Spinal cord (tissue), 10 donors: ENCODE results near the gene TMEM219. TPM values are rescaled to one million over a fixed set of nuclear protein-coding genes. Genes with fewer than 3 reads are reported as not detected.

Experiments
- DNase-seq, 6 donors: peaks; one replicate each; pipeline versions ENCODE4 v3.0.0 to v3.0.0-alpha.2; 2013 to 2015; ENCODE audit warnings: low spot score in 6 of 6, low read depth in 4 of 6
- H3K27ac ChIP-seq: one replicate; pipeline ENCODE4 v1.5.1; 2013; ENCODE audit warnings: low read depth, low read length, control low read depth
- H3K27me3 ChIP-seq: one replicate; pipeline ENCODE4 v1.6.1; 2013; ENCODE audit warnings: low read length; ENCODE audit not compliant: control insufficient read depth, insufficient read depth
- H3K36me3 ChIP-seq: one replicate; pipeline ENCODE4 v1.6.1; 2013; ENCODE audit warnings: low read length; ENCODE audit not compliant: control insufficient read depth, insufficient read depth
- H3K4me1 ChIP-seq: one replicate; pipeline ENCODE4 v1.6.1; 2013; ENCODE audit warnings: low read length; ENCODE audit not compliant: control insufficient read depth, insufficient read depth
- H3K4me3 ChIP-seq: one replicate; pipeline ENCODE4 v1.5.1; 2013; ENCODE audit warnings: low read depth, low read length, control low read depth
- H3K9me3 ChIP-seq: one replicate; pipeline ENCODE4 v1.6.1; 2013; ENCODE audit warnings: low read length; ENCODE audit not compliant: control insufficient read depth, insufficient read depth
- WGBS: methylation state at CpG from one replicate; pipeline ENCODE4 v1.1.5; 2013; ENCODE audit warnings: missing lambda C conversion rate; ENCODE audit not compliant: insufficient coverage; 5-methylcytosine and 5-hydroxymethylcytosine counted together
- polyA plus RNA-seq, 2 donors: library from polyadenylated mRNA; unstranded; fragments of 120-200 nt; gene quantifications; one replicate each; pipeline ENCODE4 v1.2.1, GENCODE V29; 2013; ENCODE audit not compliant: insufficient read length in 2 of 2
- total RNA-seq, 2 donors: library from RNA; depleted of rRNA in 1 of 2; stranded (reverse); fragments of 120-200 nt in 1 of 2; fragments of >200 nt in 1 of 2; gene quantifications; one replicate each; pipeline versions ENCODE4 v1.2.3 to v1.2.4, GENCODE V29; 2013 to 2014
- donor health status: healthy.

The TMEM219 gene
- total and polyA plus RNA-seq, 4 donors: 32.5 to 91.4 (median 83.3) TPM

GRCh38 chr16:30002614-30003346 lies 40.9 kb downstream of the TMEM219 start:
- no peak for DNase-seq
- Histone ChIP-seq H3K27me3 (no peaks in the 10 kb centered on the region), H3K4me1 (peaks cover 9% of the 10 kb centered on the region), H3K27ac (no peak overlapping the region), H3K4me3 (no peak overlapping the region), H3K36me3 (peaks cover 89% of the 10 kb centered on the region), H3K9me3 (no peaks in the 10 kb centered on the region)
- 91% methylated on average over 19 of the region's 19 CpGs for WGBS

DNA sequence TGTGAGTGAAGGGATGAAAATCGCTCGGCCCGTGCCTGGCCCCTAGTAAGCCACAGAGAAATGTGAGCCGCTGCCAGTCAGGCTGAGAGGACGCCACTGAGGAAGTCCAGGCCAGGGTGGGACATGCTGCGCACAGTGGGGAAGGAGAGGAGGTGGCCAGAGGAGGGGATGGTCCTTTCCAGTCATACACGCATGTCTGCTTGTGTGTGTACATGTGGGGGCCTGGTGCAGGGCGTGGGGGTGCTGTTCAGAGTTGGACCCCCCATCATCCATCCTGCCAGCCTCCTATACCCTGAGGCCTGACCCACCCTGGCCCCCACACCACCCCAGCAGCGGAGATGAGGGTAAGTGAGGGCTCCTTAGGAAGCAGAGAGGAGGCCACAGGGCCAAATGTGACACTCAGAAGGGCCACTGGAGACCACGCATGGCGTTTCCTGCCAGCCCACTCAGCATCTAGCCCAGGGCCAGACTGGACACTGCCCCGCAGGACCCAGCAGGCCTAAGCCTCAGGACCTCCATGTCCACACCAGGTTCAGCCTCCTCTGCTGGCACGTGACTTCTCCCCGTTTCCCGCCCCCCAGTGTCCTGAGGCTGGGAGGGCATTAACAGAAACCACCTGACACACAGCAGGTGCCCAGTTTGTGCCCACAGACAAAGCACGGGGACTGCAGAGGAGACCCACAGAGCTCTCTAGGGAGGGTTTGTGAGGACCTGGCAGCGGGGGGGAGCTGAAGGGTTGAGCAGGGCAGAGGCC lies 42.0 kb downstream of the TMEM219 start:
- WGBS: 88% methylated on average over 13 of the region's 17 CpGs
- H3K36me3 ChIP-seq: peaks cover 89% of the 10 kb centered on the region

DNA sequence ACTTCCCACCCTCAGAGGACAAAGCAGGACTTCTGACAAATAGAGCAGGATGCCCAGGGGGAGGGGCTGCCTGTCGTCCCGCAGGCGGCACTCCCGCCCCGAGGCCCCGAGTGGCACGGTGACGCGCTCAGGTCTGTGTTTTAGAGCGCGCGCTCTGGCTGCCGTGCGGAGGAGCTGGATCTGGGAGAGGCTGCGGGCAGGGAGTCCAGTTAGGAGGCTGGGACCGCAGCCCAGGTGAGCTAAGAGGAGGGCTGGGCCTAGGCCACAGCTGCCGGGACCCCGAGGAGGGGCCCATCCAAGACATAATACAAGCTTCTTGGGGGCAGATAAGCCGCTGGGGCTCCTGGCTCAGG lies 42.5 kb downstream of the TMEM219 start:
- Histone ChIP-seq H3K4me1 (peaks cover 12% of the 10 kb centered on the region), H3K27ac (no peak overlapping the region), H3K4me3 (no peak overlapping the region), H3K9me3 (no peaks in the 10 kb centered on the region), H3K36me3 (peaks cover 90% of the 10 kb centered on the region), H3K27me3 (no peaks in the 10 kb centered on the region)
- DNase-seq: no peak
- WGBS: 73% methylated on average over 16 of the region's 19 CpGs

More for the DNA sequence above, 42.0 kb downstream of the TMEM219 start:
- Histone ChIP-seq H3K9me3 (no peaks in the 10 kb centered on the region), H3K4me1 (peaks cover 9% of the 10 kb centered on the region), H3K4me3 (no peak overlapping the region), H3K27ac (no peak overlapping the region), H3K27me3 (no peaks in the 10 kb centered on the region)
- DNase-seq: no peak

- Histone ChIP-seq H3K36me3 (peaks cover 91% of the 10 kb centered on the region), H3K27ac (no peak overlapping the region)
Observed at GRCh38 chr16:30004811-30005242, 42.9 kb downstream of the TMEM219 start.

DNA sequence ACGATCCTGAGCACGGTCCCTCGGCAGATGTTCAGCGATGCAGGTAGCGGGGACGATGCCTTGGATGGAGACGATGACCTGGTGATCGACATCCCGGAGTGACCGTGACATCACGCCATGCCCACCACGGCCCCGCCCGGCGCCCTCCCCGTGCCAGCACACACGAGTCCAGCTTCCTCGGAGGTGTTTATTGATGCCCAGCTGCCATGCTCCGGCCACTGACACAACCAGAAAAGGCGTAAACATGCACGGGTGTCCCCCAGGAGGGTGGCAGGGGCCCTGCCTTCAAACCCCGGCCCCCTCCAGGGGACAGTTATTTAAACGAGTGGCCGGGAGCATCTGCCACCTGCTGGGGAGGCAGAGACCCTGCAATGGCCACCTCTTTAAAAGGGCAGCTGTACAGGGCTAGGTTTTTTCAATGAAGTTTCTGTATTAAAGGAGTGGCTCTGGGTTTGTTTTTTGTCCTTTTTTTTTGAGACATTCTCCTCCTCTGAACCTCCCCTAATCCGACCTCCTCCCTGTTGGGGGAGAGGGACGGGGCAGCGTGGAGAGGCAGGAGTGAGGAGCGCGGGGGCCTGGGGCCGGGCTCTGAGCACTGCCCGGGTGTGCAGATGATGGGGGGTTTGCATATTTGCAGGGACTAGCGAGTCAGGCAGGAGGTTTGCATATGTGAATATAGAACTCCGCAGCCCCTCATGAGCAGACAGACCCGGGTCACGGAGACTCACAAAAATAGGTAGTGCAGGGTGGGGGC lies 43.6 kb downstream of the TMEM219 start:
- H3K36me3 ChIP-seq: peaks cover 84% of the 10 kb centered on the region
- DNase-seq: peak in 2 of 6 donors; percentile 37 to 46
- peaks cover 6% of the 10 kb centered on the region for H3K27me3 ChIP-seq
- H3K9me3 ChIP-seq: no peaks in the 10 kb centered on the region
- H3K4me1 ChIP-seq: peaks cover 23% of the 10 kb centered on the region
- no peak overlapping the region for H3K27ac ChIP-seq
- H3K4me3 ChIP-seq: no peak overlapping the region
- WGBS: 53% methylated on average over 24 of the region's 35 CpGs

More at GRCh38 chr16:30004811-30005242, 42.9 kb downstream of the TMEM219 start:
- 80% methylated on average over 4 of the region's 11 CpGs for WGBS
- Histone ChIP-seq H3K9me3 (no peaks in the 10 kb centered on the region), H3K4me1 (peaks cover 17% of the 10 kb centered on the region), H3K4me3 (no peak overlapping the region), H3K27me3 (peaks cover under 1% of the 10 kb centered on the region)
- no peak for DNase-seq

GRCh38 chr16:30006095-30006473 lies 44.2 kb downstream of the TMEM219 start:
- Histone ChIP-seq H3K27me3 (peaks cover 9% of the 10 kb centered on the region), H3K9me3 (no peaks in the 10 kb centered on the region), H3K36me3 (peaks cover 79% of the 10 kb centered on the region), H3K4me1 (peaks cover 25% of the 10 kb centered on the region), H3K4me3 (no peak overlapping the region), H3K27ac (no peak overlapping the region)
- 91% methylated on average over 18 of the region's 18 CpGs for WGBS
- no peak for DNase-seq

GRCh38 chr16:30006659-30007377 lies 44.9 kb downstream of the TMEM219 start:
- 84% methylated on average over 33 of the region's 34 CpGs for WGBS
- no peak overlapping the region for H3K4me3 ChIP-seq
- no peak overlapping the region for H3K27ac ChIP-seq
- DNase-seq: no peak
- H3K27me3 ChIP-seq: peaks cover 11% of the 10 kb centered on the region
- H3K36me3 ChIP-seq: peaks cover 71% of the 10 kb centered on the region
- H3K9me3 ChIP-seq: no peaks in the 10 kb centered on the region
- H3K4me1 ChIP-seq: peaks cover 29% of the 10 kb centered on the region

GRCh38 chr16:30007378-30007895 lies 45.6 kb downstream of the TMEM219 start:
- no peak overlapping the region for H3K27ac ChIP-seq
- no peaks in the 10 kb centered on the region for H3K9me3 ChIP-seq
- H3K27me3 ChIP-seq: peaks cover 15% of the 10 kb centered on the region
- H3K4me3 ChIP-seq: no peak overlapping the region
- no peak for DNase-seq
- H3K36me3 ChIP-seq: peaks cover 65% of the 10 kb centered on the region
- whole genome bisulfite sequencing: 81% methylated on average over 8 of the region's 11 CpGs
- H3K4me1 ChIP-seq: peaks cover 35% of the 10 kb centered on the region
